ENCODE measurements around the gene GUCD1. TPM values are rescaled to one million over a fixed set of nuclear protein-coding genes. Genes with fewer than 3 reads are reported as not detected.

The GUCD1 gene
- total RNA-seq, 1 donor from 2014 or later = 77.7 TPM

GRCh38 chr22:24588381-24588756 is 33.4 kb upstream of the GUCD1 start:
- TF ChIP-seq CTCF (IDR thresholded peaks at IDR 0.05; ENCODE audit: insufficient read depth, low read depth, low read length) (no peak), EZH2 (IDR thresholded peaks at IDR 0.05; ENCODE audit: insufficient read depth, low read length) (no peak)
- Histone ChIP-seq H3K27me3 (ENCODE audit: insufficient read depth, low read length) (no peaks in the 10 kb centered on the region), H3K4me3 (ENCODE audit: insufficient read depth, low read depth, low read length) (no peak overlapping the region), H3K9me3 (ENCODE audit: insufficient read depth, low read depth, low read length) (no peaks in the 10 kb centered on the region), H4K20me1 (ENCODE audit: insufficient read depth, low read length) (no peaks in the 10 kb centered on the region), H3K36me3 (ENCODE audit: insufficient read depth, low read length) (no peaks in the 10 kb centered on the region), H3K27ac (ENCODE audit: low read depth, low read length) (no peak overlapping the region), H2AFZ (ENCODE audit: low read depth, low read length) (peak overlapping the region; percentile 41), H3K9ac (ENCODE audit: low read length) (peak overlapping the region; percentile 10), H3K4me2 (ENCODE audit: low read length) (peak overlapping the region; percentile 26), H3K79me2 (ENCODE audit: insufficient read depth, low read length) (no peaks in the 10 kb centered on the region), H3K4me1 (ENCODE audit: insufficient read depth, low read length) (peaks cover 21% of the 10 kb centered on the region)
- DNase-seq (ENCODE audit: low read depth) (no peak), FAIRE-seq (no peak)
- no peaks in the 10 kb centered on the region for H3K27me3 Mint-ChIP-seq (ENCODE audit: low read depth, unreplicated experiment)
- peaks cover 1% of the 10 kb centered on the region for H3K36me3 Mint-ChIP-seq (ENCODE audit: low read depth, unreplicated experiment)
- no peak overlapping the region for H3K4me3 Mint-ChIP-seq (ENCODE audit: unreplicated experiment)
- no peak overlapping the region for H3K27ac Mint-ChIP-seq (ENCODE audit: unreplicated experiment)
- no peaks in the 10 kb centered on the region for H3K9me3 Mint-ChIP-seq (ENCODE audit: unreplicated experiment)
- peaks cover 10% of the 10 kb centered on the region for H3K4me1 Mint-ChIP-seq (ENCODE audit: low read depth, unreplicated experiment)

- Mint-ChIP-seq H3K4me3 (ENCODE audit: unreplicated experiment) (no peak overlapping the region), H3K9me3 (ENCODE audit: unreplicated experiment) (no peaks in the 10 kb centered on the region), H3K27me3 (ENCODE audit: low read depth, unreplicated experiment) (no peaks in the 10 kb centered on the region), H3K36me3 (ENCODE audit: low read depth, unreplicated experiment) (peaks cover 1% of the 10 kb centered on the region), H3K4me1 (ENCODE audit: low read depth, unreplicated experiment) (peaks cover 10% of the 10 kb centered on the region), H3K27ac (ENCODE audit: unreplicated experiment) (no peak overlapping the region)
- TF ChIP-seq CTCF (IDR thresholded peaks at IDR 0.05; ENCODE audit: insufficient read depth, low read depth, low read length) = no peak
- no peak for TF ChIP-seq EZH2 (IDR thresholded peaks at IDR 0.05; ENCODE audit: insufficient read depth, low read length)
- FAIRE-seq (no peak), DNase-seq (ENCODE audit: low read depth) (no peak)
- no peaks in the 10 kb centered on the region for H3K9me3 ChIP-seq (ENCODE audit: insufficient read depth, low read depth, low read length)
- H3K4me2 ChIP-seq (ENCODE audit: low read length) = peak overlapping the region; percentile 26
- H3K4me3 ChIP-seq (ENCODE audit: insufficient read depth, low read depth, low read length) = no peak overlapping the region
- H3K36me3 ChIP-seq (ENCODE audit: insufficient read depth, low read length) = no peaks in the 10 kb centered on the region
- no peak overlapping the region for H3K9ac ChIP-seq (ENCODE audit: low read length)
- no peaks in the 10 kb centered on the region for H4K20me1 ChIP-seq (ENCODE audit: insufficient read depth, low read length)
- no peak overlapping the region for H3K27ac ChIP-seq (ENCODE audit: low read depth, low read length)
- H3K79me2 ChIP-seq (ENCODE audit: insufficient read depth, low read length) = no peaks in the 10 kb centered on the region
- peaks cover 21% of the 10 kb centered on the region for H3K4me1 ChIP-seq (ENCODE audit: insufficient read depth, low read length)
- H2AFZ ChIP-seq (ENCODE audit: low read depth, low read length) = no peak overlapping the region
- H3K27me3 ChIP-seq (ENCODE audit: insufficient read depth, low read length) = no peaks in the 10 kb centered on the region
Observed at GRCh38 chr22:24587948-24588347, 33.0 kb upstream of the GUCD1 start.

- Histone ChIP-seq H3K27me3 (ENCODE audit: insufficient read depth, low read length) (no peaks in the 10 kb centered on the region), H3K4me2 (ENCODE audit: low read length) (no peak overlapping the region), H3K9me3 (ENCODE audit: insufficient read depth, low read depth, low read length) (no peaks in the 10 kb centered on the region), H3K36me3 (ENCODE audit: insufficient read depth, low read length) (no peaks in the 10 kb centered on the region), H3K79me2 (ENCODE audit: insufficient read depth, low read length) (no peaks in the 10 kb centered on the region), H3K27ac (ENCODE audit: low read depth, low read length) (no peak overlapping the region), H3K4me3 (ENCODE audit: insufficient read depth, low read depth, low read length) (no peak overlapping the region), H3K4me1 (ENCODE audit: insufficient read depth, low read length) (peaks cover 19% of the 10 kb centered on the region), H2AFZ (ENCODE audit: low read depth, low read length) (no peak overlapping the region), H3K9ac (ENCODE audit: low read length) (no peak overlapping the region), H4K20me1 (ENCODE audit: insufficient read depth, low read length) (no peaks in the 10 kb centered on the region)
- no peaks in the 10 kb centered on the region for H3K9me3 Mint-ChIP-seq (ENCODE audit: unreplicated experiment)
- no peaks in the 10 kb centered on the region for H3K27me3 Mint-ChIP-seq (ENCODE audit: low read depth, unreplicated experiment)
- peaks cover under 1% of the 10 kb centered on the region for H3K36me3 Mint-ChIP-seq (ENCODE audit: low read depth, unreplicated experiment)
- TF ChIP-seq CTCF (IDR thresholded peaks at IDR 0.05; ENCODE audit: insufficient read depth, low read depth, low read length) (no peak), EZH2 (IDR thresholded peaks at IDR 0.05; ENCODE audit: insufficient read depth, low read length) (no peak)
- FAIRE-seq (no peak), DNase-seq (ENCODE audit: low read depth) (no peak)
- H3K4me3 Mint-ChIP-seq (ENCODE audit: unreplicated experiment) = no peak overlapping the region
- H3K27ac Mint-ChIP-seq (ENCODE audit: unreplicated experiment) = no peak overlapping the region
- peaks cover 9% of the 10 kb centered on the region for H3K4me1 Mint-ChIP-seq (ENCODE audit: low read depth, unreplicated experiment)
Observed at GRCh38 chr22:24587251-24587650, 32.3 kb upstream of the GUCD1 start.

Measured in astrocyte (in vitro differentiated cells and primary cell).